Epithelial cell of esophagus (primary cell): Measurements from ENCODE around the gene SLC25A13.

Source experiments
- DNase-seq: peaks from one replicate; pipeline ENCODE4 v3.0.0; 2010; ENCODE audit warnings: low read depth
- H3K4me3 ChIP-seq: 2 replicates; pipeline ENCODE4 v1.5.1; 2011; ENCODE audit warnings: mild to moderate bottlenecking, low read length, control low read depth
- TF ChIP-seq, protein P1 (sequence below): IDR thresholded peaks from 2 replicates; pipeline ENCODE4 v1.5.1; 2011; ENCODE audit warnings: low read depth, mild to moderate bottlenecking, low read length, control low read depth, inconsistent platforms; ENCODE audit not compliant: insufficient read depth; ENCODE audit errors: missing control alignments

SLC25A13 gene

GRCh38 chr7:96187735-96188134 is 134.2 kb downstream of the SLC25A13 start:
- no peak for DNase-seq
- TF ChIP-seq, protein P1, sequence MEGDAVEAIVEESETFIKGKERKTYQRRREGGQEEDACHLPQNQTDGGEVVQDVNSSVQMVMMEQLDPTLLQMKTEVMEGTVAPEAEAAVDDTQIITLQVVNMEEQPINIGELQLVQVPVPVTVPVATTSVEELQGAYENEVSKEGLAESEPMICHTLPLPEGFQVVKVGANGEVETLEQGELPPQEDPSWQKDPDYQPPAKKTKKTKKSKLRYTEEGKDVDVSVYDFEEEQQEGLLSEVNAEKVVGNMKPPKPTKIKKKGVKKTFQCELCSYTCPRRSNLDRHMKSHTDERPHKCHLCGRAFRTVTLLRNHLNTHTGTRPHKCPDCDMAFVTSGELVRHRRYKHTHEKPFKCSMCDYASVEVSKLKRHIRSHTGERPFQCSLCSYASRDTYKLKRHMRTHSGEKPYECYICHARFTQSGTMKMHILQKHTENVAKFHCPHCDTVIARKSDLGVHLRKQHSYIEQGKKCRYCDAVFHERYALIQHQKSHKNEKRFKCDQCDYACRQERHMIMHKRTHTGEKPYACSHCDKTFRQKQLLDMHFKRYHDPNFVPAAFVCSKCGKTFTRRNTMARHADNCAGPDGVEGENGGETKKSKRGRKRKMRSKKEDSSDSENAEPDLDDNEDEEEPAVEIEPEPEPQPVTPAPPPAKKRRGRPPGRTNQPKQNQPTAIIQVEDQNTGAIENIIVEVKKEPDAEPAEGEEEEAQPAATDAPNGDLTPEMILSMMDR, result no peak
- no peak overlapping the region for H3K4me3 ChIP-seq

DNA sequence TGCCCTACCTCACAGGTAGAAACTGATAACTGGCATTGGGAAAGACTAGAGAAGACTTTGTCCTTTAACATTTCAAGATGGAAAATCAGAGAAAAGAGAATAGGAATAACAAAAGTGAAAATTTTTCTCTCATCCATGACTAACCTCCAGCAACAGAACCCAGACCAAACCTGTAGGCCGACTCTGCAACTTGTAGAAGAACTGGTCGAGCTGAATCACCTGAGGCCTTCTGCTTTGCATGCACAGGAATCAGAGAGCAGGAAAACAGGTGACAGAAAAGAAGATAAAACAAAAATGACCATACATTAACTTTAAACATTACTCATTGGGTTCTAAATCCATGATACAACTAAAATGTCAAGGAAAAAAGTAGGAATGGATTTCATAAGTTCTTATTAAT is 137.1 kb downstream of the SLC25A13 start:
- TF ChIP-seq, protein P1, result no peak
- H3K4me3 ChIP-seq, result no peak overlapping the region

GRCh38 chr7:96183163-96183670 is 138.7 kb downstream of the SLC25A13 start:
- H3K4me3 ChIP-seq, result no peak overlapping the region
- TF ChIP-seq, protein P1, result peak; percentile 21
- peak; percentile 15 for DNase-seq

More for the DNA sequence above, 137.1 kb downstream of the SLC25A13 start:
- peak; percentile 74 for DNase-seq

DNA sequence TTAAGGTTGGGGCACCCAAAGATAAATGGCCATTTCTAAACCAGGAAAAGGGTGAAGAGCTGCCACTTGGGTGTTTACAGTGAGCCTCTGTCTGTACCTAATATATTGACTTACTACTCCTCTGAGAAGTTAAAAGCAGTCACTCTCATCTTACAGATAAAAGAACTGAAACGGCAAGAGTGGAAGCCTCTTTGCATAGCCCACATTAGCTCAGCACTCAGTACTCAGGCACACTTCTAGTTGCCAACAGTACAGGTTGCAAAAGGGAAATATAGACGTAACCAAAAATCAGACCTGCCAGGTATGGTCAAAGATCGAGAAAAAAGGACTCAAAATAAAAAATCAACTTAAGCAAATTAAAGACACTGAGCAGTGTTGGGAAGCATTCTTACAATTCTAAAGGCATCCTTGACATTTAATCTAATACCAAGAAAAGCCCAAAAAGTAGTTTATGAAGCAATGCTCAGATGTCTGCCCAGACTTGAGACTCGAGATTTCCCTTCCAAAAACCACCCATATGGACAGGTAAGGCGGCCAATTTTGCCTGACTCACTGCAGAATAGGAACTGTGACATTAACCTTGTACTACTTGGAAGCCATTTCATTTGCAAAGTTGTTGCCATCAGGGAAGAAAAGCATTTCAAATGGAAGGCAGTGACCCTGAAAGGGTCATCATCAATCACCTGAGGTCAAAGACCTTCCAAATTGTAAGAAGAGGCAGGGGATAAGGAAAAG is 139.3 kb downstream of the SLC25A13 start:
- DNase-seq, result no peak
- TF ChIP-seq, protein P1, result no peak
- H3K4me3 ChIP-seq, result no peak overlapping the region

GRCh38 chr7:96181174-96181573 is 140.7 kb downstream of the SLC25A13 start:
- no peak for DNase-seq
- TF ChIP-seq, protein P1, result no peak
- no peak overlapping the region for H3K4me3 ChIP-seq

DNA sequence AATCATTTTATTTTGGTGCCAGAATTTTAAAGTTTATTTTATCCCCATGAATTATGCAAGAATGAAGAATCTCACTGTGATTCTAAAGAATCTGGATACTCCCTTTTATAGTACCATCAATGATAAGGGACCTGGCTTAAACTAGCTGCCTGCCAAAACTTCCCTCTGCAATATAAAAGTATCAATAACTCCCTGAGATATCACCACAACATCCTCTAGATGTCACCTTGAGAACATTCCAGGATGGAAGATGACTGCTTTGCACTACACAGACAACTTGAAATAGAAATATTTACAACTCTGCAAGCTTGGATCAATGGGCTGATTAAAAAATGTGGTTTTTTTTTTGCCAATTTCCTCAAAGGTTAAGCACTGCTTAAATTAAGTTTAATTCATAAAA is 142.1 kb downstream of the SLC25A13 start:
- H3K4me3 ChIP-seq, result no peak overlapping the region
- TF ChIP-seq, protein P1, result peak; percentile 15
- DNase-seq, result peak; percentile 8

- TF ChIP-seq, protein P1, result no peak
- no peak overlapping the region for H3K4me3 ChIP-seq
- DNase-seq, result peak; percentile 14
Observed at GRCh38 chr7:96179341-96179740, 142.6 kb downstream of the SLC25A13 start.
